IMR-90 (cell line): ENCODE results near the gene KCNH2. TPM values are rescaled to one million over a fixed set of nuclear protein-coding genes. Genes with fewer than 3 reads are reported as not detected.

Experiments used
- ATAC-seq: fragments of 200-7000 bp; cut with Tn5 transposase; 2 replicates; pipeline ENCODE4 v1.9.1; 2020; ENCODE audit warnings: low read depth, mild to moderate bottlenecking, moderate library complexity
- BruUV-seq: library from RNA; stranded (reverse); fragments of 400-500 nt; replicated peaks from 2 replicates; lab custom pipeline; 2021; lab: Mats Ljungman, UMichigan
- CTCF ChIA-PET: fragments of 300-600 bp; formaldehyde crosslinking; extraction: SDS; loops from one replicate; lab custom pipeline; 2021; ENCODE audit warnings: antibody characterized with exemption; lab: Yijun Ruan, JAX
- POLR2A ChIA-PET: fragments of 300-600 bp; sonication (Branson Sonifier 250); formaldehyde crosslinking; loops from one replicate; lab custom pipeline; 2022; ENCODE audit warnings: antibody characterized with exemption; ENCODE audit not compliant: unreplicated experiment; lab: Charles Lee
- DNase-seq: peaks from one replicate; pipeline ENCODE4 v3.0.0; 2013
- H2AFZ ChIP-seq: replicated peaks from 2 replicates; pipeline ENCODE3; 2013; ENCODE audit warnings: low read length, mild to moderate bottlenecking; ENCODE audit not compliant: poor library complexity
- H2AK5ac ChIP-seq: 2 replicates; pipeline ENCODE4 v1.6.1; 2013; ENCODE audit warnings: low read depth, low read length, inconsistent platforms
- H2AK9ac ChIP-seq: replicated peaks from 2 replicates; pipeline ENCODE3; 2013; ENCODE audit warnings: mild to moderate bottlenecking, low read depth, low read length, moderate library complexity; ENCODE audit not compliant: poor library complexity
- H2BK120ac ChIP-seq: 2 replicates; pipeline ENCODE4 v1.6.1; 2013; ENCODE audit warnings: low read depth, low read length, inconsistent platforms
- H2BK15ac ChIP-seq: 3 replicates; pipeline ENCODE4 v1.6.1; 2013; ENCODE audit warnings: low read depth, low read length, inconsistent platforms
- H2BK20ac ChIP-seq: 2 replicates; pipeline ENCODE4 v1.6.1; 2013; ENCODE audit warnings: low read depth, mild to moderate bottlenecking, inconsistent platforms, low read length, moderate library complexity
- H2BK5ac ChIP-seq: 2 replicates; pipeline ENCODE4 v1.6.1; 2013; ENCODE audit warnings: mild to moderate bottlenecking, low read depth, low read length, inconsistent platforms; ENCODE audit not compliant: poor library complexity, severe bottlenecking
- H3K14ac ChIP-seq: replicated peaks from 2 replicates; pipeline ENCODE4 v1.6.1; 2013; ENCODE audit warnings: low read depth, low read length, inconsistent platforms
- H3K18ac ChIP-seq: 2 replicates; pipeline ENCODE4 v1.6.1; 2013; ENCODE audit warnings: low read depth, low read length, control low read depth
- H3K23ac ChIP-seq: 2 replicates; pipeline ENCODE4 v1.6.1; 2013; ENCODE audit warnings: low read depth, low read length, inconsistent platforms
- H3K27ac ChIP-seq: 2 replicates; pipeline ENCODE4 v1.5.1; 2013; ENCODE audit warnings: mild to moderate bottlenecking, control low read depth, low read length; ENCODE audit not compliant: insufficient read depth
- H3K27me3 ChIP-seq: 2 replicates; pipeline ENCODE4 v1.6.1; 2013; ENCODE audit warnings: low read length; ENCODE audit not compliant: control insufficient read depth, insufficient read depth
- H3K36me3 ChIP-seq: 2 replicates; pipeline ENCODE4 v1.6.1; 2013; ENCODE audit warnings: low read length, mixed read lengths; ENCODE audit not compliant: control insufficient read depth, insufficient read depth
- H3K4ac ChIP-seq: 2 replicates; pipeline ENCODE4 v1.6.1; 2013; ENCODE audit warnings: low read depth, low read length, inconsistent platforms
- H3K4me1 ChIP-seq: 2 replicates; pipeline ENCODE4 v1.6.1; 2013; ENCODE audit warnings: low read length, mixed read lengths; ENCODE audit not compliant: control insufficient read depth, insufficient read depth
- H3K4me2 ChIP-seq: 2 replicates; pipeline ENCODE4 v1.6.1; 2013; ENCODE audit warnings: low read depth, mild to moderate bottlenecking, control low read depth, low read length, moderate library complexity
- H3K4me3 ChIP-seq: 2 replicates; pipeline ENCODE4 v1.5.1; 2013; ENCODE audit warnings: low read depth, mild to moderate bottlenecking, control low read depth, low read length, moderate library complexity; ENCODE audit not compliant: insufficient read depth
- H3K56ac ChIP-seq: 2 replicates; pipeline ENCODE4 v1.6.1; 2013; ENCODE audit warnings: low read length, inconsistent platforms; ENCODE audit not compliant: insufficient read depth; ENCODE audit errors: extremely low read depth
- H3K79me1 ChIP-seq, 2 experiments: 2 replicates each; pipeline ENCODE4 v1.6.1; 2013; ENCODE audit warnings: low read length in 2 of 2, inconsistent platforms in 1 of 2, low read depth in 1 of 2
- H3K9ac ChIP-seq: 2 replicates; pipeline ENCODE4 v1.6.1; 2013; ENCODE audit warnings: low read depth, low read length, control low read depth
- H3K9me1 ChIP-seq: 2 replicates; pipeline ENCODE4 v1.6.1; 2013; ENCODE audit warnings: low read length, inconsistent platforms; ENCODE audit not compliant: insufficient read depth
- H3K9me3 ChIP-seq: 2 replicates; pipeline ENCODE4 v1.6.1; 2013; ENCODE audit warnings: low read length; ENCODE audit not compliant: control insufficient read depth, insufficient read depth
- H4K20me1 ChIP-seq: 2 replicates; pipeline ENCODE4 v1.6.1; 2013; ENCODE audit warnings: low read length, inconsistent platforms; ENCODE audit not compliant: insufficient read depth
- H4K5ac ChIP-seq: 2 replicates; pipeline ENCODE4 v1.6.1; 2013; ENCODE audit warnings: mild to moderate bottlenecking, low read depth, low read length, control low read depth
- H4K8ac ChIP-seq, 2 experiments: 2 replicates each; pipeline ENCODE4 v1.6.1; 2013; ENCODE audit warnings: low read depth in 2 of 2, low read length in 2 of 2, control low read depth in 1 of 2, inconsistent platforms in 1 of 2
- H4K91ac ChIP-seq: 2 replicates; pipeline ENCODE4 v1.6.1; 2013; ENCODE audit warnings: low read depth, low read length, inconsistent platforms; ENCODE audit not compliant: insufficient read depth
- ELK1 ChIP-seq: fragments of 150-350 bp; IDR thresholded peaks from 2 replicates; pipeline ENCODE4 v1.6.1; 2016; ENCODE audit warnings: low read depth, mild to moderate bottlenecking, low read length, moderate library complexity, borderline replicate concordance
- MAFK ChIP-seq: IDR thresholded peaks from 2 replicates; pipeline ENCODE4 v1.6.1; 2012; ENCODE audit warnings: low read depth, low read length, improper control_type of control experiment
- MXI1 ChIP-seq: IDR thresholded peaks from 2 replicates; pipeline ENCODE4 v1.6.1; 2012; ENCODE audit warnings: low read depth, mild to moderate bottlenecking, low read length, moderate library complexity, borderline replicate concordance
- NFE2L2 ChIP-seq: fragments of 150-350 bp; IDR thresholded peaks from 2 replicates; pipeline ENCODE4 v1.6.1; 2016; ENCODE audit warnings: low read depth, mild to moderate bottlenecking, low read length
- POLR2A ChIP-seq: IDR thresholded peaks from 2 replicates; pipeline ENCODE4 v1.6.1; 2012; ENCODE audit warnings: mild to moderate bottlenecking, low read depth, low read length
- RAD21 ChIP-seq: IDR thresholded peaks from 2 replicates; pipeline ENCODE4 v1.6.1; 2012; ENCODE audit warnings: low read length, improper control_type of control experiment
- RCOR1 ChIP-seq: IDR thresholded peaks from 2 replicates; pipeline ENCODE4 v1.6.1; 2012; ENCODE audit warnings: mild to moderate bottlenecking, low read length, improper control_type of control experiment; ENCODE audit not compliant: insufficient replicate concordance
- RFX5 ChIP-seq: IDR thresholded peaks from 2 replicates; pipeline ENCODE4 v1.8.0; 2012; ENCODE audit warnings: low read depth, mild to moderate bottlenecking, low read length, moderate library complexity
- SMC3 ChIP-seq: fragments of 150-350 bp; IDR thresholded peaks from 2 replicates; pipeline ENCODE4 v1.6.1; 2016; ENCODE audit warnings: low read depth, mild to moderate bottlenecking, antibody characterized with exemption, low read length, moderate library complexity
- WGBS, 2 experiments: methylation state at CpG; one replicate each; pipeline versions ENCODE4 v1.1.5 to v1.1.7; 2013; ENCODE audit warnings: missing lambda C conversion rate in 2 of 2; ENCODE audit not compliant: insufficient read length in 1 of 2; ENCODE audit errors: extremely low coverage in 2 of 2; 5-methylcytosine and 5-hydroxymethylcytosine counted together
- dilution Hi-C: fragments of 300-500 bp; cut with HindIII; formaldehyde crosslinking; loops from one replicate; pipeline ENCODE4 v1.14.3; 2018; ENCODE audit warnings: low sequenced_read_pairs; ENCODE audit not compliant: unreplicated experiment
- in situ Hi-C: fragments of 300-500 bp; cut with MboI; formaldehyde crosslinking; loops from 3 replicates; pipeline ENCODE4 v1.14.3; 2019; ENCODE audit warnings: low sequenced_read_pairs, inconsistent platforms, mixed read lengths
- intact Hi-C: fragments of 100-400 bp; cut with micrococcal nuclease; formaldehyde crosslinking; loops from 2 replicates; pipeline ENCODE4 v1.10.0; 2022
- polyA plus RNA-seq, 3 experiments: library from polyadenylated mRNA; depleted of rRNA; stranded (reverse); fragments of >200 nt; gene quantifications; 2 replicates each; pipeline ENCODE4 v1.2.3, GENCODE V29; 2012; ENCODE audit warnings: low replicate concordance in 1 of 3
- total RNA-seq: library from RNA; depleted of rRNA; stranded (reverse); fragments of >200 nt; gene quantifications from 2 replicates; pipeline ENCODE4 v1.2.3, GENCODE V29; 2012

The KCNH2 gene
- total and polyA plus RNA-seq, 2 of the 4 experiments (the other 2 are of a cell fraction) = 0.90 to 2.1 TPM

- Histone ChIP-seq H4K91ac (no peak overlapping the region), H3K4ac (no peak overlapping the region), H3K4me3 (no peak overlapping the region), H4K8ac (no peak overlapping the region), H2AK9ac (no peak overlapping the region), H3K56ac (no peak overlapping the region), H4K5ac (no peak overlapping the region), H3K27me3 (peaks cover 7% of the 10 kb centered on the region; the same call in 1 of the 2 replicates), H3K14ac (no peak overlapping the region), H2BK5ac (no peak overlapping the region), H3K9me3 (no peaks in the 10 kb centered on the region), H3K23ac (no peak overlapping the region), H3K27ac (no peak overlapping the region), H3K4me2 (no peak overlapping the region), H3K4me1 (peaks cover 2% of the 10 kb centered on the region; the same call in 1 of the 2 replicates), H3K9me1 (no peaks in the 10 kb centered on the region), H2BK120ac (no peak overlapping the region), H2BK20ac (no peak overlapping the region), H2BK15ac (no peak overlapping the region), H3K36me3 (no peaks in the 10 kb centered on the region), H3K79me1 (no peaks in the 10 kb centered on the region), H3K9ac (no peak overlapping the region), H4K20me1 (no peaks in the 10 kb centered on the region), H2AFZ (no peak overlapping the region), H3K18ac (no peak overlapping the region), H2AK5ac (no peak overlapping the region)
- ChIA-PET CTCF (interaction anchor here (0.7 kb wide), 1 partner anchor 9 kb away, joined by 3 read pairs; no protein-coding TSS in a partner anchor), POLR2A (no interaction called here)
- TF ChIP-seq MAFK (no peak), ELK1 (no peak), SMC3 (no peak), RAD21 (no peak), NFE2L2 (no peak), POLR2A (no peak), MXI1 (no peak), RCOR1 (no peak), RFX5 (no peak)
- dilution Hi-C loops (no loop called here), in situ Hi-C loops (no loop called here), intact Hi-C loops (no loop called here)
- no TSS peak for BruUV-seq
- DNase-seq = no peak
- no CpG with 5 or more reads among the region's 3 CpGs for WGBS, 2 experiments
- ATAC-seq = no peak
Measured at GRCh38 chr7:150928541-150928940, 49.6 kb downstream of the KCNH2 start.
